Mesenteric fat pad (tissue), 1 donor: ENCODE measurements around the gene EIF2D. TPM values are rescaled to one million over a fixed set of nuclear protein-coding genes. Genes with fewer than 3 reads are reported as not detected.
"Not testable (repeated sequence)": the region's sequence is repeated elsewhere in the genome, so short reads cannot be mapped to it uniquely, and the experiment has no call there.

ENCODE experiments used
- DNase-seq: peaks from one replicate; pipeline ENCODE4 v3.0.0-alpha.2; 2020; ENCODE audit warnings: low spot score
- total RNA-seq: library from RNA; stranded (reverse); fragmentation: NEBNext Ultra II Directional; extraction: Animal tissue kit (Norgen Biotek cat#: 25700); gene quantifications from one replicate; pipeline ENCODE4 v1.2.1, GENCODE V29; 2021
- donor health status: DM: yes; HTN: yes; CAD: no.

EIF2D gene
- total RNA-seq, 1 donor from 2014 or later, result 37.8 TPM

DNA sequence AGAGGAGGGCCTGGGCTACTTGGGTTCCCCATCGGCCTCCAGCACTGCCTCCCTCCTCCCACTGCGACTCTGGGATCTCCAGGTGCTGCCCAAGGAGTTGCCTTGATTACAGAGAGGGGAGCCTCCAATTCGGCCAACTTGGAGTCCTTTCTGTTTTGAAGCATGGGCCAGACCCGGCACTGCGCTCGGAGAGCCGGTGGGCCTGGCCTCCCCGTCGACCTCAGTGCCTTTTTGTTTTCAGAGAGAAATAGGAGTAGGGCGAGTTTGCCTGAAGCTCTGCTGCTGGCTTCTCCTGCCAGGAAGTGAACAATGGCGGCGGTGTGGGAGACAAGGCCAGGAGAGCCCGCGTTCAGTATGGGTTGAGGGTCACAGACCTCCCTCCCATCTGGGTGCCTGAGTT is 24.4 kb downstream of the EIF2D start:
- no peak for DNase-seq

GRCh38 chr1:206586501-206587445 is 25.5 kb downstream of the EIF2D start:
- no peak for DNase-seq

DNA sequence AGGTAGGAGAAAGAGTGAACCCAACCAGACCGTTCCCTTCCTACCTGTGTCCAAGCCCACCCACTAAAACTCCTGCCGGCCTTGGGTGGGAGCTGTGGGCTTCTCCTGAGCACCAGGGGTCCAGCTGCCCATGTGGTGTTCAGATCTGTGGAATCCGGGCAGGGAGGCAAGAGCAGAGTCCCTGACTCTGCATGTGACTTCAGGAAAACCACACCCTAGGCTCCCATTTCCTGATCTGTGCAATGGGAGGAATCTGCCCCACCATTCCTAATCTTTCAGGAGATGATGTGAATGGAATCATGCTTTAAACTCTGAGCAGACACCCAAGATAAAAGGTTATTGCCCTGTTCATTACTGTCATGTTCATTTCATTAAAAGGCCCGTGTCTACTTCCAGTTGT is 27.6 kb downstream of the EIF2D start:
- no peak for DNase-seq

GRCh38 chr1:206583707-206584648 is 28.3 kb downstream of the EIF2D start:
- DNase-seq, result no peak

DNA sequence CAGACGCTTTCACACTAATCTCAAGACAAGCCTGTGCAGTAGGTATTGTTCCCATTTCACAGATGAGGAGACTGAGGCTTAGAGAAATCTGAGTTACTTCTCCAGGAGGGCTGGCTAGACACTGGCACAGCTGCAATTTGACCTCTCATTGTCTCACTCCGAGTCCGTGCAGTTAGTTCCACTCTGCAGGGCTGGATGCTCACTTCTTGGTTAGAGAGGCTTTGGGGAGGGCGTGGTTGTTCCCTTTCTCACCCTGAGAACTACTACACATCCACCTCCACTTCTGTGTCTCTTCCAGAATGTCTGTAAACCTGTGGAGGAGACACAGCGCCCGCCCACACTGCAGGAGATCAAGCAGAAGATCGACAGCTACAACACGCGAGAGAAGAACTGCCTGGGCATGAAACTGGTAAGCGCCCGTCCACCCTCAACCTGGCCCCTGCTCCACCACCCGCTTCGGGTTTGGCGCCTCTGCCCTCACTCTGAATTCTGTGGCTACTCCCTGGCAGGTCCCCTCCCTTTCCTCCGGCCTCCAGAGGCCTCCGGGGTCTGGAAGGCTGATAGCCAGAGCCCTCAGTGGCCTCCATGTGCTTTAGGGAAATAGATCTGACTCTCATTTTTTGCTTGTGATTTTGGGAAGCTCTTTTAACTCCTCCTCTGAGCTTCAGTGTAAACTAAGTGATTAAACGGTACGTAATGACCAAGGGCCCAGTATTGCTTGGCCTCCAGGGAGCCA is 29.1 kb downstream of the EIF2D start:
- DNase-seq, result no peak

DNA sequence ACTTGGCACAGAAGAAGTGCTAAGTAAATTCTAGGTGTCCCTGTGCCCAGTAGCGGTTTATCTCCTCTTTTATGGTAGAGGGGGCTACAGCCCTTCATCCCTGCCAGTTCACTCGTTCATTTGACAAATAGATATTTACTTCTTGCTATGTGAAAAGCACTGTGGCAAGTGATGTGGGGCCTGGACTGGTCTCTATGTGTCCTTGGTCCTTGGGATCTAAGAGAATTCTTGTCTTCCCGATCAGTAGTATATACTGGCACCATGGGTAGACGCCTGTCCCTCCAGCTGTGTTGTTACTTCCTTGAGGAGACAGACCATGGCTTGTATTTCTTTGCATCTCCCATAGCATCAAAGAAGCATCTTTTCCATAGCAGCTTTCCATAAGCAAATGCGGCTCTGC is 29.7 kb downstream of the EIF2D start:
- DNase-seq, result no peak

DNA sequence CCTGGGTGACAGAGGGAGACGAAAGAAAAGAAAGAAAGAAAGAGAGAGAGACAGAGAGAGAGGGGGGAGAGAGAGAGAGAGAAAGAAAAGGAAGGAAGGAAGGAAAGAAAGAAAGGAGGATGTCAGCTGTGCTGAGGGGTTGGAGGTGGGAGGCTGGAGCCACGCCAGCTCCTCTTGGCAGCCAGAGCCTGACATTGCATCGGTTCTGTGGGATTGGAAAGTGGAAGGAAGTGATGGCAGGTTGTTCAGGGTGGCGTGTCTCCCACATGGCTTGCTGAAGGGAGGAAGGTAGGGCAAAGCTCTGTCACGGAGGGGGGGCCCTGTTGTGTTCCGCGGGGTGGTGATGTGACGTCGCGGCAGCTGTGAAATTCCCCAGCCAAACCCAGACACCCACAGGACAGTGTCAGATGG is 30.7 kb downstream of the EIF2D start:
- DNase-seq, result no peak

- not testable (repeated sequence) for DNase-seq
Observed at GRCh38 chr1:206581114-206581497, 31.2 kb downstream of the EIF2D start.

DNA sequence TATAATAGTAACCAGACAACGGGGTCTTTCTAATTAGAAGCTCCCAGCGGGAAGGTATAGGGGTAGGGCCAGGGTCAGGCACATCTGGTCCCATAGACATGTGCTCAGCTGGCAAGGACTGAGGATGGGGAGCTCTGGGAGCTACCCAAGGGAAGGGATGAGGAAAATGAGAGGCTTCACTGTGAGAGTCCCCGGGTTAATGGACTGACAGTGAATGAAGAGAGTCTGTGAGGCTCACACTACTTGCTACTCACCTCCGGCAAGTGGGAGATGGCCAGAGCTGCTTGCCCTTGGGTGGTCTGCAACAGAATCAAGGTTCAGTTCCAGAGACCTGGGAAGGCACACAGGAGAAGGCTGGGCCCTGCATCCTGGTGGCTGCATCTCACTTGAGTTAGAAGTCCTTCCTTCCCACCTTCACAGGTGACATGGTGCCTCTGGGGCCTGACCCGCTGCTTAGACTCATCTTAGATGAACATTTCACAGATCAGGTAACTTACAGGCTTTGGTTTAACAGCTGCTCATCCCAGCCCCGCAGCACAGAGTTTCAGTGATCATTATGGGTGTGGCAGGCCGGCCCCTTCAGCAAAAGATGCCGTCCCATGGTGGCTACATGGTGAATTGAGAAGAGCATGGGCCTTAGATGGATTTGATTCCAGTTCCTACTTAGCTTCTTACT is 31.7 kb downstream of the EIF2D start:
- no peak for DNase-seq

DNA sequence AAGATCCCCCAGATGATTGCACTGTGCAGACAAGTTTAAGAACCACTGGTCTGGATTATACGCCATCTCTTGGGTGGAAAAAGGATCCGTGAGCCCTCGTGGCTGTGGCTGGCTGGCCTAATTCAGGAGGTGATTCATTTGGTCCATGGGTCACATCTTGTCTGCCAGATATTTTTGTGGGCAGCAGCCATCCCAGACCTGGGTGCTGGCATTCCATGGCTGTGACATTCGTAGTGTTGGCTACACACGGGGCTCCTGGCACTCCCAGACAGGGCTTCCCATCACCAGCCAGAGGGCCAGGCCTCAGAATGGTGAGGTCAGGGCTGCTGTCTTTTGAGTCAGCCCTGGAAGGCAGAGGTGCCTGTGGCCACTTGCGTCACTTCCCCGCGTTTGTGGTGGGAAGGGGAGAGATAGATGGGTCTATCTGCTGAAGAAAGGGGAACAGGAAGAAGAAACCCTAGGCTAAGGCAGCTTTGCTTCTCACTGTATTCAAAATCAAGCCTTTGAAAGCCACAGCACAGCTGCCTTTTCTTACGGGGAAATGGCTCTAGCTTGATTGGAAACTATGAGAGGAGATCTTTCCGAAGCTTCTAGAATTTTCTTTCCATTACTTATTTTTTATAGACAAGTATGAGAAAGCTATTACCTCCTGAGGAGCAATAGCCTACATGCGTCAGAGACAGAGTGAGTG is 32.4 kb downstream of the EIF2D start:
- no peak for DNase-seq

GRCh38 chr1:206578978-206579374 is 33.3 kb downstream of the EIF2D start:
- DNase-seq, result no peak

DNA sequence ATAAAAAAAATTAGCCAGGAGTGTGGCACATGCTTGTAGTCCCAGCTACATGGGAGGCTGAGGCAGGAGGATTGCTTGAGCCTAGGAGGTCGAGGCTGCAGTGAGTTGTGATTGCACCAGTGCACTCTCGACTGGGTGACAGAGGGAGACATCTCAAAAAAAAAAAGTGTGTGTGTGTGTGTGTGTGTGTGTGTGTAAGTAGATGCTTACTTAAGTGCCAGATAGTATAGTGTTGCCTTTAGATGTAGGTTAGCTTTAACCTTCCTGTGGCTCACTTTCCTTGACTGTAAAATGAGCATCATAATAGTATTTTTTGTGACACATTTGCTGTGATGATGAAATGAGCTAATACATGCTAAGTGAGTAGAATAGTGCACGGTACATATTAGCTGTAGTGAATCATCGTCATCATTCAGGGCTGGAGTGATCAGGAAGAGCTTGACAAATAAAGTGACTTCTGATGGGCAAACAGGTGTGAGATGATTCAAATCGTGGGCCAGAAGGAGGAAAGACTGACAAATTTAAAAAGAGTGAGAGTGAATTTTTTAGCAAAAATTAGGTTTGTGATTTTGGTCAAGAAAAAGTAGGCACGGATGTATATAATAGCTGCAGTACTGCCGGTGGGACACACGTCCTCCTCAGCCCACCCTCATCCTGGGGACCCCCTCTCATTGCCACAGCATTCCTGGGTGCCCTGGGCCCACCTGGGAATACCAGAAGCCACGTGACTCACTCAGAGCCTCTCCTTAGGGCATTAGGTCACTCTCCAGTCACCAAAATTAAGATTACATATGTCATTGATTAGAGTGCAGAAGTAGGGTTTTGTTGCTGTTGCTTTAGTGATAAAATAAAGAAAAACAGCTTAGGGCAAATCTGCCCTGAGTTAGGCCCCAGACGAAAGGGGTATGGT is 33.9 kb downstream of the EIF2D start:
- DNase-seq, result no peak

DNA sequence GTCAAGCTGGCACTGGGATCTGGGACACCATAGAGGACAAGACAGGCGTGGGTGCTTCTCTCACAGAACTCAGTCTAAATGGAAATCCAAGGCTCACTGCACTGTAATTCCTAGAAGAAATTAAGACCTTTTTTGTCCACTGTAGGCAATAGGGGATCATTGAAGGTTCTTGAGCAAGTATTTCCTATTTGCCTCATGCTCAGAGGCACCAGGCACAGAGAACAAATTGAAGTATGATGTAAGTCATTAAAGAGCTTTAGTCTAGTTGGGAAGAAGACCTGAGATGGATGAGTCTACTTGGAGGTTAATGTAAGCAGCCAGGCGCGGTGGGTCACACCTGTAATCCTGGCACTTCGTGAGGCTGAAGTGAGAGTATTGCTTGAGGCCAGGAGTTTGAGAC is 34.6 kb downstream of the EIF2D start:
- no peak for DNase-seq

DNA sequence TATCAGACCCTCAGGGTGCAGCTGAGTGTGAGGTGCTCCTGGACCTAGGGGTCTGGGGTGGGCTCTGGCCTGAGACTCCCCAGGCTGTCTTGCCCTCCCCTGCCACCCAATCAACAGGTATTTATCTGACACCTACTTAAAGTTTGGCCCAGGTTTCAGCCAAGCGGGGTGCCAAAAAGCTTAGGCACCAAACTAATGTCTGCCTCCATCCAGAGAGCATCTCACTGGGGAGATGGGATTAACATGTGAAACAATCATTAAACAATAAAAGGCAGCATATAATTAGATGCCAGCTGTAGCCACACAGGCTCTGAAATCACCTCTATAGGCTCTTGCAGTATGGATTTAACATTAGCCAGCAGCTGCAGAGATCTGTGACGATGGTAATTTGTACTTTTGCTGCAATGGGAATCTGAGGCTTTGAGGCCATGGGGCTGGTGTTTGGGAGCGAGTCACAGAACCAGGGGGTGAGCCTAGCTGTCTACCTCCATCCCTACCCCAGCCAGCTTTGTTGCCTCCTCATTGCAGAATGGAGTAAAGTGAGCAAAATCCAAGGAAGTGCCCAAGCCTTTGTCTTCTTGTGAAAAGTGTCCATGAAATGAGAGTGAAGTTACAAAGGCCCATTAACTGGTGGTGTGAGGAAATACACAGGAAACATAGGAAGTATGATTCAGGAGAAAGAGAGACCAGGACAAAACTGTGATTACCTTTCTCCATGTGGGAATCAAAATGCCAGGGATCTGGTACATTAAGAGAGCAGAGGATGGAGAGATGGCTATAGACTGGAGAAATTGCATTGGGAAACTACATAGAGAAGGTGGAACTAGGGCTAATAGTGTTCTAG is 36.1 kb downstream of the EIF2D start:
- DNase-seq, result no peak

DNA sequence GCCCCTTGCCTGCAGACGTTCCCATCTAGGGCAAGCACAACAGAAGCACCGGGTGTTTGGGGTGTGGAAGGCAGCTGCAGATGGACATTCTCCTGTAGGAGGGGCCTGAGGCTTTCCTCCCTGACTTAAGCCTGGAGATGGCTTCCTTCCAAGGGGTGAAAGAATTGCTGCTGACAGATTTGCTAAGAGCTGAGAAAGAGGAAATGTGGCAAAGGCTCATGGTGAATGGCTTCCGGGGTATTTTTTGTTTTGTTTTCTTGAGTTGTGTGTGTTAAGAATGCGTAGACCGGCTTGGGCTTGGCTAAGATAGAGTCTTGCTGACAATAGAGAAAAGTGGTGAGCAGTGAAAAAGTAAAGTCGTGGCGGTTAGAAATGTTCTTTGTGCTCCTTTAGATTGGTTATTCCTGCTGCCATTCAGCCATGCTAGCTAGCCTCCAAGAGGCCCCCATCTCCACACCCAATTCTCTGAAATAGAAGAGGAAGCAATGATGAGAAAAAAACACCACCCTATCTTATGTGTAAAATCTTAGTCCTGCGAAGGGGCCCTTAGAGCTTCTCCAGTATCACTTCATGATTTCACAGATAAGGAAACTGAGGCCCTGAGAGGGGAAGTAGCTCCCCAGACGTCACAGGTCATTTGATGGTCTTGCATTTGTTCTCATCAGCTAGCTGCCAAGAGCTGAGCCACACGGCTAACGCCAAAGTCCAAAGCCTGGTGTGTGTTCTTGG is 36.9 kb downstream of the EIF2D start:
- no peak for DNase-seq

DNA sequence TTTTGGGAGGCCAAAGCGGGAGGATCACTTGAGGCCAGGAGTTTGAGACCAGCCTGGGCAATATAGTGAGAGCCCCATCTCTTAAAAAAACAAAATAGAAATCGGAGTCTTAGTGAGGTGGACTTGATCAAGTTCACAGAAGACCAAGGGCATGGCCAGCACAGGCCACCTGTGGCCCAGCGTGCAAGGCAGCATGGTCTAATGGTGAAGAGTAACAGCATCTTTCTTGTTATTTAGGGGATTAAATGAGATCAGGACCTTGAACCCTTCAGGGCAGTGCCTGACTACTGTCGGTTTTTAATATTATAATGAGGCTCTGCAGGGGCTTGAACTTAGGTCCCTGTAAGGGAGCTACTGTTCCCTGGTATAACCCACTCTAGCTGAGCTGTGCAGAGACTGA is 38.5 kb downstream of the EIF2D start:
- no peak for DNase-seq

DNA sequence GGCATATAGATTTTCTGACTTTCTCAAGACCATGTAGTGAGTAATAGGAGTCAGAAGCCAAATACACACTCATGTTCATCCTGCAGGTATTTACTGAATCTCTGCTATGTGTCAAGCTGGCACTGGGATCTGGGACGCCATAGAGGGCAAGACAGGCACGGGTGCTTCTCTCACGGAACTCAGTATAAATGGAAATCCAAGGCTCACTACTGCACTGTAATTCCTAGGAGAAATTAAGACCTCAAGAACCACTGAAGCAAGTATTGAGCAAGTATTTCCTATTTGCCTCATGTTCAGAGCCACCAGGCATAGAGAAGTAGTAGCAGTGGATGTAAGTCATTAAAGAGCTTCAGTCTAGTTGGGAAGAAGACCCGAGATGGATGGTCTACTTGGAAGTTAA is 38.9 kb downstream of the EIF2D start:
- DNase-seq, result no peak
